Measurements from ENCODE around the gene INKA1. TPM values are rescaled to one million over a fixed set of nuclear protein-coding genes. Genes with fewer than 3 reads are reported as not detected.

INKA1 gene
- total and polyA plus RNA-seq, 4 donors, result 0.84 to 4.2 (median 1.2) TPM

DNA sequence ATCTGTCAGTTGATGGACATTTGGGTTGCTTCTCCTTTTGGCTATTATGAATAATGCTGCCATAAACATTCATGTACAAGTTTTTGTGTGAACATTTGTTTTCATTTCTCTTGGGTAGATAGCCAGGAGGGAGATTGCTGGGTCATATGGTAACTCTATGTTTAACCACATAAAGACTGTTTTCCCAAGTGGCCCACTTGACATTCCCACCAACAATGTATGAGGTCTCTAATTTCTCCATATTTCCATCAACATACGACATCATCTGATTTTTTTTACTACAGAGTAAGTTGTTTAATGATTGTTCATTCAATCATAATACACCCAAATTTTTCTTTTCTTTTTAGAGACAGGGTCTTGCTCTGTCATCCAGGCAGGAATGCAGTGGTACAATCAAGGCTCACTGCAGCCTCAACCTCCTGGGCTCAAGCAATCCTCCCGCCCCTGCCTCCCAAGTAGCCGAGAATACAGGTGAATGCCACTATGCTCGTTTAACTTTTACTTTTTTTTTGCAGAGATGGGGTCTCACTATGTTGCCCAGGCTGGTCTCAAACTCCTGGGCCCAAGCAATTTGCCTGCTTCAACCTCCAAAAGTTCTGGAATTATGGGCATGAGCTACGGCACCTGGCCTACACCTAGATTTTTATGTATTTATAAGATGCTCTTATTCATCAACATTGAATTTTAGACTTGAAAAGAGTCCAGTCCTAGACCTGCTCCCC lies 23.5 kb upstream of the INKA1 start:
- Histone ChIP-seq H3K27ac (ENCODE audit: low read depth in 1 of 2, low read length in 2 of 2) (no peak overlapping the region), H3K27me3 (ENCODE audit: control insufficient read depth in 4 of 4, insufficient read depth in 4 of 4, low read length in 3 of 4) (no peaks in the 10 kb centered on the region), H3K4me1 (ENCODE audit: control insufficient read depth in 4 of 4, insufficient read depth in 4 of 4, low read length in 3 of 4) (peaks cover 3 to 8% (median 5%) of the 10 kb centered on the region in 4 donors), H3K36me3 (ENCODE audit: control insufficient read depth in 4 of 4, insufficient read depth in 3 of 4, low read depth in 1 of 4, low read length in 3 of 4) (peaks cover 0 to 6% (median 1%) of the 10 kb centered on the region in 4 donors), H3K9me3 (ENCODE audit: control insufficient read depth in 4 of 4, low read length in 3 of 4) (no peaks in the 10 kb centered on the region), H3K9ac (ENCODE audit: low read depth in 1 of 2, low read length in 2 of 2) (no peak overlapping the region), H3K4me3 (ENCODE audit: low read depth in 1 of 3, low read length in 3 of 3) (no peak overlapping the region)
- DNase-seq (ENCODE audit: low spot score), result no peak
- WGBS, result 97% methylated on average over 5 of the region's 5 CpGs
- no peak for TF ChIP-seq FOXA1 (IDR thresholded peaks at IDR 0.05)
- no peak for TF ChIP-seq JUND (IDR thresholded peaks at IDR 0.05)
- TF ChIP-seq RXRA (IDR thresholded peaks at IDR 0.05), result no peak
- TF ChIP-seq, protein P1, sequence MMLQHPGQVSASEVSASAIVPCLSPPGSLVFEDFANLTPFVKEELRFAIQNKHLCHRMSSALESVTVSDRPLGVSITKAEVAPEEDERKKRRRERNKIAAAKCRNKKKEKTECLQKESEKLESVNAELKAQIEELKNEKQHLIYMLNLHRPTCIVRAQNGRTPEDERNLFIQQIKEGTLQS (IDR thresholded peaks at IDR 0.05), result no peak
- no peak for TF ChIP-seq HNF4A (conservative IDR thresholded peaks at IDR 0.05)
- TF ChIP-seq, protein P2, sequence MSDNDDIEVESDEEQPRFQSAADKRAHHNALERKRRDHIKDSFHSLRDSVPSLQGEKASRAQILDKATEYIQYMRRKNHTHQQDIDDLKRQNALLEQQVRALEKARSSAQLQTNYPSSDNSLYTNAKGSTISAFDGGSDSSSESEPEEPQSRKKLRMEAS (IDR thresholded peaks at IDR 0.05), result no peak
- no peak for TF ChIP-seq FOXA2 (IDR thresholded peaks at IDR 0.05)
- TF ChIP-seq TAF1 (conservative IDR thresholded peaks at IDR 0.05), result no peak
- TF ChIP-seq, protein P3, sequence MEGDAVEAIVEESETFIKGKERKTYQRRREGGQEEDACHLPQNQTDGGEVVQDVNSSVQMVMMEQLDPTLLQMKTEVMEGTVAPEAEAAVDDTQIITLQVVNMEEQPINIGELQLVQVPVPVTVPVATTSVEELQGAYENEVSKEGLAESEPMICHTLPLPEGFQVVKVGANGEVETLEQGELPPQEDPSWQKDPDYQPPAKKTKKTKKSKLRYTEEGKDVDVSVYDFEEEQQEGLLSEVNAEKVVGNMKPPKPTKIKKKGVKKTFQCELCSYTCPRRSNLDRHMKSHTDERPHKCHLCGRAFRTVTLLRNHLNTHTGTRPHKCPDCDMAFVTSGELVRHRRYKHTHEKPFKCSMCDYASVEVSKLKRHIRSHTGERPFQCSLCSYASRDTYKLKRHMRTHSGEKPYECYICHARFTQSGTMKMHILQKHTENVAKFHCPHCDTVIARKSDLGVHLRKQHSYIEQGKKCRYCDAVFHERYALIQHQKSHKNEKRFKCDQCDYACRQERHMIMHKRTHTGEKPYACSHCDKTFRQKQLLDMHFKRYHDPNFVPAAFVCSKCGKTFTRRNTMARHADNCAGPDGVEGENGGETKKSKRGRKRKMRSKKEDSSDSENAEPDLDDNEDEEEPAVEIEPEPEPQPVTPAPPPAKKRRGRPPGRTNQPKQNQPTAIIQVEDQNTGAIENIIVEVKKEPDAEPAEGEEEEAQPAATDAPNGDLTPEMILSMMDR (IDR thresholded peaks at IDR 0.05; ENCODE audit: low read depth, low read length, missing input control), result no peak
- no peak for TF ChIP-seq NR2F2 (IDR thresholded peaks at IDR 0.05)
- no peak for TF ChIP-seq SP1 (IDR thresholded peaks at IDR 0.05)
- TF ChIP-seq, protein P4, sequence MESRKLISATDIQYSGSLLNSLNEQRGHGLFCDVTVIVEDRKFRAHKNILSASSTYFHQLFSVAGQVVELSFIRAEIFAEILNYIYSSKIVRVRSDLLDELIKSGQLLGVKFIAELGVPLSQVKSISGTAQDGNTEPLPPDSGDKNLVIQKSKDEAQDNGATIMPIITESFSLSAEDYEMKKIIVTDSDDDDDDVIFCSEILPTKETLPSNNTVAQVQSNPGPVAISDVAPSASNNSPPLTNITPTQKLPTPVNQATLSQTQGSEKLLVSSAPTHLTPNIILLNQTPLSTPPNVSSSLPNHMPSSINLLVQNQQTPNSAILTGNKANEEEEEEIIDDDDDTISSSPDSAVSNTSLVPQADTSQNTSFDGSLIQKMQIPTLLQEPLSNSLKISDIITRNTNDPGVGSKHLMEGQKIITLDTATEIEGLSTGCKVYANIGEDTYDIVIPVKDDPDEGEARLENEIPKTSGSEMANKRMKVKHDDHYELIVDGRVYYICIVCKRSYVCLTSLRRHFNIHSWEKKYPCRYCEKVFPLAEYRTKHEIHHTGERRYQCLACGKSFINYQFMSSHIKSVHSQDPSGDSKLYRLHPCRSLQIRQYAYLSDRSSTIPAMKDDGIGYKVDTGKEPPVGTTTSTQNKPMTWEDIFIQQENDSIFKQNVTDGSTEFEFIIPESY (IDR thresholded peaks at IDR 0.05), result no peak
- no peak for TF ChIP-seq GABPA (IDR thresholded peaks at IDR 0.05 in 1 of 2, conservative IDR thresholded peaks at IDR 0.05 in 1 of 2)
- TF ChIP-seq, protein P5, sequence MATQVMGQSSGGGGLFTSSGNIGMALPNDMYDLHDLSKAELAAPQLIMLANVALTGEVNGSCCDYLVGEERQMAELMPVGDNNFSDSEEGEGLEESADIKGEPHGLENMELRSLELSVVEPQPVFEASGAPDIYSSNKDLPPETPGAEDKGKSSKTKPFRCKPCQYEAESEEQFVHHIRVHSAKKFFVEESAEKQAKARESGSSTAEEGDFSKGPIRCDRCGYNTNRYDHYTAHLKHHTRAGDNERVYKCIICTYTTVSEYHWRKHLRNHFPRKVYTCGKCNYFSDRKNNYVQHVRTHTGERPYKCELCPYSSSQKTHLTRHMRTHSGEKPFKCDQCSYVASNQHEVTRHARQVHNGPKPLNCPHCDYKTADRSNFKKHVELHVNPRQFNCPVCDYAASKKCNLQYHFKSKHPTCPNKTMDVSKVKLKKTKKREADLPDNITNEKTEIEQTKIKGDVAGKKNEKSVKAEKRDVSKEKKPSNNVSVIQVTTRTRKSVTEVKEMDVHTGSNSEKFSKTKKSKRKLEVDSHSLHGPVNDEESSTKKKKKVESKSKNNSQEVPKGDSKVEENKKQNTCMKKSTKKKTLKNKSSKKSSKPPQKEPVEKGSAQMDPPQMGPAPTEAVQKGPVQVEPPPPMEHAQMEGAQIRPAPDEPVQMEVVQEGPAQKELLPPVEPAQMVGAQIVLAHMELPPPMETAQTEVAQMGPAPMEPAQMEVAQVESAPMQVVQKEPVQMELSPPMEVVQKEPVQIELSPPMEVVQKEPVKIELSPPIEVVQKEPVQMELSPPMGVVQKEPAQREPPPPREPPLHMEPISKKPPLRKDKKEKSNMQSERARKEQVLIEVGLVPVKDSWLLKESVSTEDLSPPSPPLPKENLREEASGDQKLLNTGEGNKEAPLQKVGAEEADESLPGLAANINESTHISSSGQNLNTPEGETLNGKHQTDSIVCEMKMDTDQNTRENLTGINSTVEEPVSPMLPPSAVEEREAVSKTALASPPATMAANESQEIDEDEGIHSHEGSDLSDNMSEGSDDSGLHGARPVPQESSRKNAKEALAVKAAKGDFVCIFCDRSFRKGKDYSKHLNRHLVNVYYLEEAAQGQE (IDR thresholded peaks at IDR 0.05), result no peak
- no peak for TF ChIP-seq EGR1 (IDR thresholded peaks at IDR 0.05; ENCODE audit: low read depth in 2 of 2)
- no peak for TF ChIP-seq YY1 (IDR thresholded peaks at IDR 0.05)
- no peak for TF ChIP-seq RAD21 (IDR thresholded peaks at IDR 0.05)
- TF ChIP-seq HNF4G (IDR thresholded peaks at IDR 0.05), result no peak

Measured in liver (tissue), 9 donors.